HCT116 (cell line): Measurements from ENCODE around the gene STPG3. TPM values are rescaled to one million over a fixed set of nuclear protein-coding genes. Genes with fewer than 3 reads are reported as not detected.

ENCODE experiments used
- ATAC-seq: fragments of 200-7000 bp; cut with Tn5 transposase; 2 replicates; pipeline ENCODE4 v1.9.1; 2020; ENCODE audit warnings: mild to moderate bottlenecking, moderate library complexity
- BruUV-seq: library from RNA; stranded (reverse); fragments of 400-500 nt; replicated peaks from 2 replicates; lab custom pipeline; 2021; lab: Mats Ljungman, UMichigan
- CTCF ChIA-PET: fragments of 300-600 bp; sonication (Branson Sonifier 250); formaldehyde crosslinking; loops from one replicate; lab custom pipeline; 2021; ENCODE audit warnings: antibody characterized with exemption; lab: Charles Lee
- POLR2A ChIA-PET: fragments of 300-600, 350-600 bp; sonication (Branson Sonifier 250); formaldehyde crosslinking; loops from one replicate; lab custom pipeline; 2021; ENCODE audit warnings: antibody characterized with exemption; lab: Charles Lee
- RAD21 ChIA-PET, 2 experiments: fragments of 300-600 bp; sonication (Branson Sonifier 250); formaldehyde crosslinking; loops; one replicate each; lab custom pipeline; 2023; ENCODE audit warnings: low total read pairs in 2 of 2; ENCODE audit not compliant: uncharacterized antibody in 2 of 2, unreplicated experiment in 2 of 2, low non-redundant PET in 1 of 2; lab: Charles Lee
- DNase-seq: peaks from one replicate; pipeline ENCODE4 v3.0.0-alpha.2; 2010; ENCODE audit warnings: low read depth, low spot score
- H2AFZ ChIP-seq: fragments of 200-600 bp; shearing (Covaris generic), sonication (generic); 2 replicates; pipeline ENCODE4 v1.6.1; 2017; ENCODE audit warnings: low read depth, mixed run types, mixed read lengths, antibody characterized with exemption, low read length; ENCODE audit not compliant: poor library complexity, severe bottlenecking
- H3K27ac ChIP-seq: 2 replicates; pipeline ENCODE4 v1.5.1; 2012; ENCODE audit warnings: low read depth, low read length
- H3K27me3 ChIP-seq: fragments of 200-600 bp; sonication (generic); 2 replicates; pipeline ENCODE4 v1.6.1; 2016; ENCODE audit warnings: mixed run types, low read length, mixed read lengths; ENCODE audit not compliant: insufficient read depth
- H3K36me3 ChIP-seq, 2 experiments: fragments of 200-500 bp in 1 of 2; fragments of 200-600 bp in 1 of 2; sonication (Bioruptor generic) in 1 of 2; sonication (generic) in 1 of 2; 2 replicates each; pipeline versions ENCODE4 v1.5.1 to v1.6.1; 2014 to 2016; ENCODE audit warnings: low read length in 2 of 2, inconsistent platforms in 1 of 2, mixed read lengths in 1 of 2, mixed run types in 1 of 2; ENCODE audit not compliant: insufficient read depth in 2 of 2, control insufficient read depth in 1 of 2
- H3K4me1 ChIP-seq, 2 experiments: fragments of 200-600 bp in 1 of 2; sonication (generic) in 1 of 2; 2 replicates each; pipeline versions ENCODE4 v1.5.1 to v1.6.1; 2012 to 2017; ENCODE audit warnings: low read length in 2 of 2, inconsistent platforms in 1 of 2, mild to moderate bottlenecking in 1 of 2, mixed read lengths in 1 of 2, mixed run types in 1 of 2, moderate library complexity in 1 of 2; ENCODE audit not compliant: insufficient read depth in 2 of 2, control insufficient read depth in 1 of 2
- H3K4me2 ChIP-seq: fragments of 200-600 bp; sonication (generic); 2 replicates; pipeline ENCODE4 v1.6.1; 2017; ENCODE audit warnings: mixed run types, low read length, mixed read lengths
- H3K4me3 ChIP-seq, 2 experiments: fragments of 200-600 bp in 1 of 2; sonication (generic) in 1 of 2; replicated peaks in 1 of 2; 2 replicates each; pipeline ENCODE4 v1.5.1; 2011 to 2016; ENCODE audit warnings: low read length in 2 of 2, control low read depth in 1 of 2, low read depth in 1 of 2, mild to moderate bottlenecking in 1 of 2, mixed read lengths in 1 of 2, mixed run types in 1 of 2
- H3K79me2 ChIP-seq: fragments of 200-600 bp; sonication (generic); 2 replicates; pipeline ENCODE4 v1.6.1; 2017; ENCODE audit warnings: mild to moderate bottlenecking, mixed run types, low read length, moderate library complexity, mixed read lengths; ENCODE audit not compliant: insufficient read depth
- H3K9ac ChIP-seq: fragments of 200-600 bp; sonication (generic); 2 replicates; pipeline ENCODE4 v1.6.1; 2016; ENCODE audit warnings: low read length, mixed read lengths
- H3K9me2 ChIP-seq: fragments of 200-600 bp; sonication (generic), shearing (Covaris generic); 2 replicates; pipeline ENCODE4 v1.6.1; 2017; ENCODE audit warnings: mixed run types, mild to moderate bottlenecking, moderate library complexity; ENCODE audit not compliant: insufficient read depth
- H3K9me3 ChIP-seq, 2 experiments: fragments of 200-500 bp in 1 of 2; fragments of 200-600 bp in 1 of 2; sonication (Bioruptor generic) in 1 of 2; sonication (generic) in 1 of 2; 2 replicates each; pipeline ENCODE4 v1.6.1; 2014 to 2017; ENCODE audit warnings: low read length in 2 of 2, mixed read lengths in 2 of 2, inconsistent platforms in 1 of 2, low read depth in 1 of 2, mild to moderate bottlenecking in 1 of 2, mixed run types in 1 of 2, moderate library complexity in 1 of 2; ENCODE audit not compliant: control insufficient read depth in 1 of 2, insufficient read depth in 1 of 2
- H4K20me1 ChIP-seq: fragments of 200-600 bp; sonication (generic), shearing (Covaris generic); 2 replicates; pipeline ENCODE4 v1.6.1; 2017; ENCODE audit warnings: mixed run types, mild to moderate bottlenecking, moderate library complexity; ENCODE audit not compliant: insufficient read depth
- CBX3 ChIP-seq: IDR thresholded peaks from 2 replicates; pipeline ENCODE4 v1.6.1; 2012; ENCODE audit warnings: low read depth
- CTCF ChIP-seq, 3 experiments: fragments of 200-600 bp in 1 of 3; sonication (generic) in 1 of 3; IDR thresholded peaks in 2 of 3; conservative IDR thresholded peaks in 1 of 3; 2 replicates each; pipeline ENCODE4 v1.5.1; 2012 to 2017; ENCODE audit warnings: low read depth in 2 of 3, low read length in 2 of 3, antibody characterized with exemption in 1 of 3, borderline replicate concordance in 1 of 3, control low read depth in 1 of 3, mild to moderate bottlenecking in 1 of 3, mixed read lengths in 1 of 3, mixed run types in 1 of 3, moderate library complexity in 1 of 3; ENCODE audit not compliant: insufficient read depth in 1 of 3
- EGR1 ChIP-seq: IDR thresholded peaks from 2 replicates; pipeline ENCODE4 v1.6.1; 2012; ENCODE audit warnings: low read depth
- EZH2 ChIP-seq: fragments of 200-600 bp; sonication (generic); IDR thresholded peaks from 2 replicates; pipeline ENCODE4 v1.6.1; 2017; ENCODE audit warnings: antibody characterized with exemption, mixed run types
- EZH2phosphoT487 ChIP-seq: fragments of 200-600 bp; IDR thresholded peaks from 2 replicates; pipeline ENCODE4 v1.6.1; 2018; ENCODE audit warnings: antibody characterized with exemption, borderline replicate concordance
- FOSL1 ChIP-seq: IDR thresholded peaks from 2 replicates; pipeline ENCODE4 v1.6.1; 2012; ENCODE audit warnings: low read depth
- MAX ChIP-seq: IDR thresholded peaks from 2 replicates; pipeline ENCODE4 v1.6.1; 2012
- POLR2A ChIP-seq: IDR thresholded peaks from 2 replicates; pipeline ENCODE4 v1.7.0; 2011; ENCODE audit warnings: borderline replicate concordance; ENCODE audit not compliant: insufficient read depth, insufficient read length; ENCODE audit errors: extremely low read depth
- POLR2AphosphoS5 ChIP-seq: IDR thresholded peaks from 2 replicates; pipeline ENCODE4 v1.6.1; 2011; ENCODE audit warnings: mild to moderate bottlenecking, low read depth, low read length, moderate library complexity
- REST ChIP-seq: IDR thresholded peaks from 2 replicates; pipeline ENCODE4 v1.6.1; 2012; ENCODE audit warnings: low read depth
- SIN3A ChIP-seq: IDR thresholded peaks from 2 replicates; pipeline ENCODE4 v1.6.1; 2012; ENCODE audit warnings: low read depth
- SP1 ChIP-seq: IDR thresholded peaks from 2 replicates; pipeline ENCODE4 v1.6.1; 2012; ENCODE audit warnings: low read depth
- TCF7L2 ChIP-seq: IDR thresholded peaks from 2 replicates; pipeline ENCODE4 v1.7.0; 2011; ENCODE audit warnings: borderline replicate concordance, inconsistent platforms; ENCODE audit not compliant: insufficient read depth, insufficient read length; ENCODE audit errors: extremely low read depth
- YY1 ChIP-seq: IDR thresholded peaks from 2 replicates; pipeline ENCODE4 v1.6.1; 2011; ENCODE audit warnings: low read length, low read depth, moderate library complexity, mild to moderate bottlenecking; ENCODE audit not compliant: insufficient replicate concordance; ENCODE audit errors: extremely low read depth
- ZBTB33 ChIP-seq: IDR thresholded peaks from 2 replicates; pipeline ENCODE4 v1.6.1; 2011; ENCODE audit warnings: mild to moderate bottlenecking, low read length, moderate library complexity; ENCODE audit not compliant: insufficient replicate concordance; ENCODE audit errors: extremely low read depth
- ZFX ChIP-seq: fragments of 450-650 bp; IDR thresholded peaks from 2 replicates; pipeline ENCODE4 v1.6.1; 2017
- ZNF274 ChIP-seq: fragments of 200-500 bp; sonication (Bioruptor generic); IDR thresholded peaks from 2 replicates; pipeline ENCODE4 v1.6.1; 2014; ENCODE audit warnings: mild to moderate bottlenecking, low read depth, low read length, inconsistent platforms
- intact Hi-C: fragments of 100-400 bp; cut with micrococcal nuclease; formaldehyde crosslinking; loops from 2 replicates; pipeline ENCODE4 v1.10.0; 2022
- total RNA-seq: library from RNA; stranded (reverse); gene quantifications from one replicate; pipeline ENCODE4 v1.2.1, GENCODE V29; 2021; ENCODE audit not compliant: unreplicated experiment

Gene STPG3
- total RNA-seq, 1 experiment from 2014 or later, result not detected

DNA sequence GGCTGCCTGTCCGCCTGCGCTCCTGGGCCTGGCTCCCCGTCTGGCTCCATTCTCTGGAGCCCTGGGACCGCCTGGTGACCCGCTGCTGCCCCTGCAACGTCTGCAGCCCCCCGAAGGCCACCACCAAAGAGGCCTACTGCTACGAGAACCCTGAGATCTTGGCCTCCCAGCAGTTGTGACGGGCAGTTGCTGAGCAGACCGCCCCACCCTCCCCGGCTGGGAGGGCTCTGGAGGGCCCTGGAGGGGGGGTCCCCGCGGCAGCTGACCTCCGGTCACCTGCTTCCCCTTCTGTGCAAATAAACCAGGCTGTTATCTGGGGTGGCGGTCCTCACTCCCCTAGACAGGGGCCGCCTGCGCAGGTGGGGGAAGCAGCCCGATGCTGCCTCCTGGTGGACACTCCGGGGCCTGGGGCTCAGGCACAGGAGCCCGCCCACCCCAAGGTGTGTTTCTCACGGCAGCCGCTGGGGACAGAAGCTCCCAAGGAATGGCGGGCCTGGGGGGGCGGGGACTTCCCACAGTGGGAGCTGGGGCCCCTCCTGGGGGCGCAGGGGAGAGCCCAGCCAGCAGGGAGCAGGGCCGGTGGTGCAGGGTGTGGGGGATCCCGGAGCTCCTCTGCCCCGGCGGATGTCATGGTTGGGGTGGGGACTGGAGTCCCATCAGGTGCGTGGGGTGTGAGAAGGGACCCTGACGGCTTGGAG, 14.7 kb upstream of the STPG3 start:
- H3K9ac ChIP-seq, result peak overlapping the region; percentile 30; the same call in 1 of the 2 replicates
- no peaks in the 10 kb centered on the region for H4K20me1 ChIP-seq
- no peaks in the 10 kb centered on the region for H3K9me3 ChIP-seq
- ChIA-PET CTCF (interaction anchor here (0.5 to 2.8 kb wide), 43 partner anchors 10 to 459 kb away, joined by 3 to 43 read pairs (median 4); partner anchors contain the start of genes ANAPC2, CYSRT1, LRRC26 and MAN1B1), POLR2A (interaction anchor here (0.6 to 1.3 kb wide), 5 partner anchors 9 to 150 kb away, joined by 3 to 5 read pairs (median 4); partner anchors contain the start of genes MAN1B1 and RNF224), RAD21 (interaction anchor here (0.6 to 0.7 kb wide), 3 partner anchors 47 to 118 kb away, joined by 3 to 4 read pairs (median 3); no protein-coding TSS in a partner anchor)
- peak; percentile 45 for ATAC-seq
- no TSS peak for BruUV-seq
- intact Hi-C loops, result no loop called here
- no peak for TF ChIP-seq ZNF274
- no peak for TF ChIP-seq EGR1
- no peak for TF ChIP-seq ZFX
- TF ChIP-seq ZBTB33, result no peak
- TF ChIP-seq POLR2AphosphoS5, result peak; percentile 67
- TF ChIP-seq REST, result no peak
- TF ChIP-seq FOSL1, result no peak
- peak in 2 of 3 experiments; percentile 98 to 99; a peak in 4 of 6 replicates for TF ChIP-seq CTCF (IDR thresholded peaks at IDR 0.05 in 2 of 3, conservative IDR thresholded peaks at IDR 0.05 in 1 of 3; ENCODE audit: borderline replicate concordance in 1 of 3, insufficient read depth in 1 of 3, low read depth in 2 of 3, low read length in 2 of 3)
- peak; percentile 82 for TF ChIP-seq YY1
- no peak for TF ChIP-seq SIN3A
- no peak for TF ChIP-seq EZH2phosphoT487
- TF ChIP-seq EZH2, result no peak
- TF ChIP-seq CBX3, result no peak
- TF ChIP-seq SP1, result no peak
- TF ChIP-seq MAX, result no peak
- TF ChIP-seq POLR2A, result no peak
- TF ChIP-seq TCF7L2, result no peak
- H3K4me1 ChIP-seq, result peaks cover 23 to 39% of the 10 kb centered on the region in 2 experiments
- H3K27ac ChIP-seq, result peak overlapping the region; percentile 58; the same call in 1 of the 2 replicates
- H3K36me3 ChIP-seq, result no peaks in the 10 kb centered on the region
- no peak overlapping the region for H2AFZ ChIP-seq
- H3K4me2 ChIP-seq, result peak overlapping the region; percentile 79
- H3K79me2 ChIP-seq, result peaks cover 15% of the 10 kb centered on the region
- DNase-seq, result no peak
- no peaks in the 10 kb centered on the region for H3K9me2 ChIP-seq
- H3K27me3 ChIP-seq, result no peaks in the 10 kb centered on the region
- peak overlapping the region in 1 of 2 experiments; percentile 28; a peak in 1 of 4 replicates for H3K4me3 ChIP-seq
